Measurements from ENCODE around the gene G3BP2. TPM values are rescaled to one million over a fixed set of nuclear protein-coding genes. Genes with fewer than 3 reads are reported as not detected.

G3BP2 gene
- total RNA-seq, 1 donor = 177 TPM

DNA sequence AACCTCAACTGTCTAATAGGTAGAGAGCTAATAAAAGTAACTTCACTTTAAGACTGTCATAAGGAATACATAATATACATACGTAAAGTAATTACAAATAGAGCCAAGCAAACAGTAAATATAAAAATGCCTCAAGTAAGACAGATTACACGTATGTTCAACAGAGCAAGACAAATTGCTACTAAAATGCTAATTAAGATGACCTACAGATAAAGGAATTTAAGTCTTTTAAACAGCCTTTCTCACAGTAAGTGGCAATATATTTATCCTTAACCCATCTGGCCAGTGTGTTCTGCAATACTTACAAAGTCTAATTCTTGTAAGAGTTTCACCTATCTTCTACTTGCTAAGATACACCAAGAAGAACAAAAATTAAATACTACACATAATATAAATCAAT lies 12.7 kb downstream of the G3BP2 start:
- H3K4me3 ChIP-seq (ENCODE audit: low read depth, low read length) = no peak overlapping the region
- no peak for DNase-seq (ENCODE audit: low read depth)
- TF ChIP-seq, protein P1, sequence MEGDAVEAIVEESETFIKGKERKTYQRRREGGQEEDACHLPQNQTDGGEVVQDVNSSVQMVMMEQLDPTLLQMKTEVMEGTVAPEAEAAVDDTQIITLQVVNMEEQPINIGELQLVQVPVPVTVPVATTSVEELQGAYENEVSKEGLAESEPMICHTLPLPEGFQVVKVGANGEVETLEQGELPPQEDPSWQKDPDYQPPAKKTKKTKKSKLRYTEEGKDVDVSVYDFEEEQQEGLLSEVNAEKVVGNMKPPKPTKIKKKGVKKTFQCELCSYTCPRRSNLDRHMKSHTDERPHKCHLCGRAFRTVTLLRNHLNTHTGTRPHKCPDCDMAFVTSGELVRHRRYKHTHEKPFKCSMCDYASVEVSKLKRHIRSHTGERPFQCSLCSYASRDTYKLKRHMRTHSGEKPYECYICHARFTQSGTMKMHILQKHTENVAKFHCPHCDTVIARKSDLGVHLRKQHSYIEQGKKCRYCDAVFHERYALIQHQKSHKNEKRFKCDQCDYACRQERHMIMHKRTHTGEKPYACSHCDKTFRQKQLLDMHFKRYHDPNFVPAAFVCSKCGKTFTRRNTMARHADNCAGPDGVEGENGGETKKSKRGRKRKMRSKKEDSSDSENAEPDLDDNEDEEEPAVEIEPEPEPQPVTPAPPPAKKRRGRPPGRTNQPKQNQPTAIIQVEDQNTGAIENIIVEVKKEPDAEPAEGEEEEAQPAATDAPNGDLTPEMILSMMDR (IDR thresholded peaks at IDR 0.05; ENCODE audit: insufficient read depth, low read length) = no peak

DNA sequence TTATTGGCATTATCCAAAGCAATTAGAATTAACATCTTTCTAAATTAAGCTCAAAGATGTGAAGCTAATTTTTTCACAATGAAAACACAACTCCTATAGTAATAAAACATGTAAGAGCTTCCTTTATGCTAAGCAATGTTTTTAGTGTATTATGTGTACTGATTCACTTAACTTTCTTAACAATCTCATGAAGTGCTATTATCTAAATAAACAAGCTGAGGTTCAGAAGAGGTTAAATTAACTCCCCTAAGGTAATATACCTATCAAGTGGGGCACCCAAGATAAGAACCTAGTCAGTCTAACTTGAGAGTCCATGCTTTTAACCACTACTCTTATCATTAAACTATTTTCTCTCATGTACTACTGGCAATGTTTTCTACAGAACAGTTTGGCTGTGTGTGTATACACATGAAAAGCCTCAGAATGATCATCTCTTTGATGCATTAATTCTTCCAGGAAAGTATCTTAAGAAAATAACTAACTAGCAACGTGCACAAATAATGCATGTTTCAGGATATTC lies 13.6 kb downstream of the G3BP2 start:
- DNase-seq (ENCODE audit: low read depth) = no peak
- H3K4me3 ChIP-seq (ENCODE audit: low read depth, low read length) = no peak overlapping the region
- TF ChIP-seq, protein P1 (IDR thresholded peaks at IDR 0.05; ENCODE audit: insufficient read depth, low read length) = no peak

DNA sequence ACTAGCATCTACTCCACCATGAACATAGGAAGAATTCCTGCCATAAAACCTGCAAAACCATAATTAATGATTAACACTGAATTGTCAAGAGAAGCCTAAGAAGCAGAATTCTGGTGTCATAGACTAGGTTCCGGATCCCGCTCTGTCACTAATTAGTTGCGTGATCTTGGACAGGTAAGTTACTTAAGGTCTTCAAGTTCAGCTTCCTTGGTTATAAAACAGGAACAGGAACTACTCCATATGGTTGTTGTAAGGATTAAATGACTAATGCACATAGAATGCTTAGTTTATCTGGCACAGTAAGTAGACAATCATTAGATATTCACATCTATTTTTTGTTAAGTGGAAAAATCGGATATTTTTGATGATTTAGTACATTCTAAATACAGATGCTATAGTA lies 14.3 kb downstream of the G3BP2 start:
- TF ChIP-seq, protein P1 (IDR thresholded peaks at IDR 0.05; ENCODE audit: insufficient read depth, low read length) = no peak
- peak; percentile 34 for DNase-seq (ENCODE audit: low read depth)
- H3K4me3 ChIP-seq (ENCODE audit: low read depth, low read length) = no peak overlapping the region

DNA sequence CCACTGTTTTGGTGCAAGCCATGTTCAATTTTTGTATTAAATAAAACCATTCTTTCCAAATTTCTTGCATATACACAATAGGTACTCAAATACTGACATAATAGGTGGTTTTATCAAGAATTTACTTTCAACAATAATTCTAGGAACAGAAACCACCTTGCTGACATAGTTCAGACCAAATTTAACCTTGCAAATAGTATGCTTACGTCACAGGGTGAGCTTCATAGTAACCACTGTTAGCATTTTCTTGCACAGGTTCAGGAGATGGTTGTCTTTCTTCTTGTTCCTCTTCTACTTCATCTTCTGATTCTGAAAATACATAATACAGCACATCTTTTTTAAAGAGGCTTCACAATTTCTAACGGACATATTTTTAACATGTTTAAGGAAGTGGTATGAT lies 17.6 kb downstream of the G3BP2 start:
- DNase-seq (ENCODE audit: low read depth) = no peak
- H3K4me3 ChIP-seq (ENCODE audit: low read depth, low read length) = no peak overlapping the region
- TF ChIP-seq, protein P1 (IDR thresholded peaks at IDR 0.05; ENCODE audit: insufficient read depth, low read length) = no peak

DNA sequence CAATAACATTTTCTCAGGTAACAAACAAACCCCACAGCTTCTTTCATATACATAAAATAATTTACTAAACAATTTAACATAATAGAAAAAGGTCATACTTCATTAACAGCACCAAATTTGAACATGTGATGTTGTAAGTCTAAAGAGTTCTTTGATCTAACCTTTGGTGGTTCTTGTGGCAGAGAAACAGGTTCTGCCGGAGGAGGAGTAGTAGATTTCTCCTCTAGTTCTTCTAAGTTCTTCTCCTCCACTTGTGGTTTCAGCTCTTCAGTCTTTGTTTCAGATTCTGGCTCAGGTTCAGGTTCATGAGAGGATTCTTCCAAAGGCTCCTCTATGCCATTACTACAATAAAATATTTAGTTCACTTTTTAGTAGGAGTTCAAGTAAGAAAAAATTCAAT lies 18.3 kb downstream of the G3BP2 start:
- DNase-seq (ENCODE audit: low read depth) = no peak
- H3K4me3 ChIP-seq (ENCODE audit: low read depth, low read length) = no peak overlapping the region
- TF ChIP-seq, protein P1 (IDR thresholded peaks at IDR 0.05; ENCODE audit: insufficient read depth, low read length) = no peak

DNA sequence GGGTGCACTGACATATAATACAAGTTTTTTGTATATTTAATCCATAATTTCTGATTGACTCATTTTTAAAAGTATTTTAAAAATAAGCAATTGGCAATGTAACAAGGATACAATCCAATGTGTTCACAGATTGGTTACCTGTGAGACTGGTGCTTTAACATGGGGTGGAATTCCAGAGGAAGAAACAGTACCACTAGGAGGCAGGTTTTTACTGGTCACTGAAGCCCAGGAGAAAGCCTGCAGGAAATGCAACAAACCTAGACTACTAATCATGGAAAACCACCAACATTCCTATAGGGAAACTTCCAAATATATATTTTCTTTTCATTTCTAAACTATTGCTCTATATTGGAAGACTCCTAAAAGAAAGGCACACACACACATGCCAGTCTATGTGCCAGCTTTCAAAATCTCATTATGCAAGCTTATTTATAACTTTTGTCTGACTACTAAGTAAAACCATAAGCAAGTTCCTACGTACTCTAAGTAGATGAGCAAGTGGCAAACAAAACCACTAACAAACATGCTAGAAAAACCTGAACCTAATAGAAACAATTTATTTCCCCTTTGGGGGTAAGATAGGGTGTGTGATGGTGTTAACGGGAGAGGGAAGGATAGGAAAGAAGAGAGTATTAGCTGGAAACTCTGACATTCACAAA lies 19.2 kb downstream of the G3BP2 start:
- DNase-seq (ENCODE audit: low read depth) = peak; percentile 50
- H3K4me3 ChIP-seq (ENCODE audit: low read depth, low read length) = no peak overlapping the region
- TF ChIP-seq, protein P1 (IDR thresholded peaks at IDR 0.05; ENCODE audit: insufficient read depth, low read length) = peak; percentile 60

DNA sequence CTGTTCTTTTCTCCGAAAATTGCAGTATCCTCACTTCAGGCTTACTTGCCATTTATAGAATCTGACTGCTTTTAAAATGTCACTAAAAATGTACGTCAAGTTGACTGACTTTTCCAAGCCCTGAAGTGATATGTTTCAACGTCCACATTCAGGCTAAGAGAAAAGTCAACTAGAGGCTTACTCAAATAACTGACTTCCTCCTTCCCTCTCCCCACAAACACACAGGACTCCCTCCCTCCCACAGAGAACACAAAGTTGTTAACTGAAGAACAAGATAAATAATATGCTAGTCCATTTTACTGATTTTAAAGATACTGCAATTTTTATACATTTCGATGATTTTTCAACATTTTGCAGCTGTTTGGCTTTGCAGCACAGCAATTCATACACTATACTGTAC lies 29.1 kb downstream of the G3BP2 start:
- no peak overlapping the region for H3K4me3 ChIP-seq (ENCODE audit: low read depth, low read length)
- TF ChIP-seq, protein P1 (IDR thresholded peaks at IDR 0.05; ENCODE audit: insufficient read depth, low read length) = no peak
- DNase-seq (ENCODE audit: low read depth) = no peak
